D341Med (cell line): ENCODE measurements around the gene MOB1A.
"Not testable (repeated sequence)": the region's sequence is repeated elsewhere in the genome, so short reads cannot be mapped to it uniquely, and the experiment has no call there.

Experiments
- DNase-seq: peaks from one replicate; pipeline ENCODE4 v3.0.0; 2012; ENCODE audit warnings: low spot score

MOB1A gene

DNA sequence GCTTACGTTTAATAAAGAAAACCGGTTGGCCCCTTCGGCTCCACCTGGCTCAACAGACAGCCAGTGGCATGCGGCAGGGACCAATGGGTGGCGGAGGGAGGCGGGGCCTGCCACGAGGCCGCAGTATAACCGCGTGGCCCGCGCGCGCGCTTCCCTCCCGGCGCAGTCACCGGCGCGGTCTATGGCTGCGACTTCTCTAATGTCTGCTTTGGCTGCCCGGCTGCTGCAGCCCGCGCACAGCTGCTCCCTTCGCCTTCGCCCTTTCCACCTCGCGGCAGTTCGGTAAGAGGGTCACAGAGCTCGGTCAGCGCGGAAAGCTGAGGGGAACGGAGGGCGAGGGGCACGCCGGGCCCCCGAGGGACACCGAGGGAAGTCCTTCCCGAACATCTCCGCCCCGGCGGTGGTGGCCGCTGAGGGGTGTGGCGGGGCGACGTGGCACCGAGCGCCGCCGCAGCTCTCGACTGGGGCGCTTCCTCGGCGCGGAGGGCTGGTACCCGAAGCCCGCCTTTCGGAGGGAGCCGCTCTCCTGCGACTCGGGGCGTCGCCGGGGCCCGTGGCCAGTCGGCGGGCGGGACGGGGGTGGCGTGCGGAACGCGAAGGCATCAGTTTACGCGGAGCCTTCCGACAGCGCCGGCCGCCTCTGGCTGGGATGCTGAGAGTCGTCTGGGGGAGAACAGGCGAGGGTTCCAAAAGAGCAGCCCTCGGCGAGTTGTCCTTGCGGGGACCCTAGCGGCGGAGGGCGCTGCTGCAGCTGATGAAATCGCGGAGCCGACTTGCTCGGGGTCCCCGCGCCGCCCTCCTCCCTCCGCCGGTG lies 20.0 kb upstream of the MOB1A start, which contains the start of gene MTHFD2:
Gene MTHFD2 (plus strand): TSS at position 155 of the 814 bp plus-strand sequence. CDS start 27 bp downstream, at position 182.
- peak; percentile 94 for DNase-seq

DNA sequence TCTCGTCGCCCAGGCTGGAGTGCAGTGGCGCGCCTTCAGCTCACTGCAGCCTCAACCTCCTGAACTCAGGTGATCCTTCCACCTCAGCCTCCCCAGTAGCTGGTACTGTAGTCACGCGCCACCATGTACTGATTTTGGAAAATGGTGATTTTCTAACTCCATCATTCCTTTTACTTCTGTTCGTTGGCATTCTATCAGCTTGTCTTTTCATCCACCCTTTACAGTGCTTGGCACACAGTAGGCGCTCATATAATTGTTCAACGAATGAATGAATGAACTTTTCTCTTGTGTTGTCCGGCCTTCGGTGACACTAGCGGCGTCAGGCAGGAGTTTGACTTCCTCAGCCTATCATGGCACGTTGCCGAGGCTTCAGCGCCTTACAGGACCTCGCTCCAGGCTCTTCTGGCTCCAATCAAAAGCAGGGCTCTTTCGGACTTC lies 19.4 kb upstream of the MOB1A start:
- no peak for DNase-seq

DNA sequence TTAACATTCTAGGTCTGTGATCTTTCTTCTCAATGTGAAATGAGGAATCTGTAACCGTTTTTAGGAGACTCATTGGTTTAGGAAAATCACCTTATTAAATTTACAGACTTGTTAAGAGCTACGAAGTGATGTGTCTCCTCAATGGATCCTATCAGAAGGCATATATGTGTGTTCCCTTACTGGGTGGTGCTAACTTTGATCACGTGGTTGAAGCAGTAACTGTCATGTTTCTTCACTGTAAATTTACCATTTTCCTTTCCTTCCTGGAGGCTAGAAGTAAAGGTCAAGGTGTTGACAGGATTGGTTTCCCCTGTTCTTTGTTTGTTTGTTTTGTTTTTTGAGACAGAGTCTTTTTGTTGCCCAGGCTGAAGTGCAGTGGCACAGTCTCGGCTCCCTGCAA lies 18.4 kb upstream of the MOB1A start:
- no peak for DNase-seq

DNA sequence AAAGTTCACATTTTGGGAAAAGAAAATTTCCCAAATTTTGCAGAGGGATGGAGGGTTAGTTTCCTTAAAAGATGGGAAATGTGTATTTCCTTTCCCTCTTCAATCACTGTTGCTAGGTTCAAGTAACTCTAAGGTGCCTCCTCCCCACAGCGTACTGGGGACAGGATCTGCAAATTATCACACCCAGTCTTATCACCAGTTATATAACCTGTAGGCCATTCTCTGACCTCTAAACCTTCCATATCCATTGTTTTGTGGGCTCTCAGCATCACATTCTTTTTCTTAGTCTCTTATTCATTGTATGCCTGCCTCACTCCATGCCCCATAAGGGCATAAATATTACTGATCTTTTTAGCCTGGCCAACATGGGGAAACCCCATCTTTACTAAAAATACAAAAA lies 16.1 kb upstream of the MOB1A start:
- no peak for DNase-seq

DNA sequence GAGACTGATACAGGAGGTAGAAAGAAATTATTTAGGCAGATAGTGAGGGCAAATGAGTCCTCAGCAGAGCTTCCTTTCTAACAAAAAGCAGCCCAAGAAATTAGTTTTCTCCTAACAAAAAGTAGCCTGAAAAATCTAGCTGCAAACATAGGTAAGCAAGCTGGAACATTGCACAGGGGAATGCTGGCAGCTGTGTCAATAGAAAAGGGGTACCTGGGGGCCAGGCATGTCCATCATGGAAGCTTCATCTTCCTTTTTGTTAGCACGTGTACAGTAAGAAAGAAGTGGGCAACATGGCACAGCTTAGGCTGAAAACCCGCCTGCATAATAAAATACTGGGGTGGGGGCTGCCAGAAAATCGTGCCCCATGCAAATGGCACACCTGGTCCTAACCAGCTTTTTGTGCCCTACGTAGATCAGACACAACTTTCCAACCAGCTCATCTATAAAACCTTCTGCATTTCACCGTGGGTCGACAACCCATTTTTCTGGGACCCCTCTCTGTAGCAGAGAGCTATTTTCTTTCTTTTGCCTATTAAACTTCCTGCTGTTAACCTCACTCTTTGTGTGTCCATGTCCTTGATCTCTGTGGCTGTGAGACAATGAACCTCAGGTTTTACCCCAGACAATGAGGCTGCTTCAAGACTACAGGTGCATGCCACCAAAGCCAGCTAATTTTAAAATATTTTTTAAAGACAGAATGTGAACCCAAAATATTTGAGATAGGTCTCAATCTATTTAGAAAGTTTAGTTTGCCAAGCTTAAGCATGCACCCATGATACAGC lies 13.1 kb upstream of the MOB1A start:
- DNase-seq, result no peak

DNA sequence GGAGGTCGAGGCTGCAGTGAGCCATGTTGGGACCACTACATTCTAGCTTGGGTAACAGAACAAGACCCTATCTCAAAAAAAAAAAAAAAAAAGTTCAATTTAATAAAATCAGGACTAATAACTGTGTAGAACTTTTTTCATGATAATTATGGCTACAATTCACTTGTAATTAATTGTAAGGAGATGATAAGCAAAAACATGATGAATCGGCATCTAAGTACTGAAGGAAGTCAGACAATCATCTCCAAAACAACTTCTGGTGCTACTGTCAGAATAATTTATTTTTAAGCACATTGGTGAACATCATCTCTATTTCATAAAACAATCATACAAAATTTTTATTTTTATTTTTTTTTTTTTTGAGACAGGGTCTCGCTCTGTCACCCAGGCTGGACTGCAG lies 10.0 kb upstream of the MOB1A start:
- no peak for DNase-seq

DNA sequence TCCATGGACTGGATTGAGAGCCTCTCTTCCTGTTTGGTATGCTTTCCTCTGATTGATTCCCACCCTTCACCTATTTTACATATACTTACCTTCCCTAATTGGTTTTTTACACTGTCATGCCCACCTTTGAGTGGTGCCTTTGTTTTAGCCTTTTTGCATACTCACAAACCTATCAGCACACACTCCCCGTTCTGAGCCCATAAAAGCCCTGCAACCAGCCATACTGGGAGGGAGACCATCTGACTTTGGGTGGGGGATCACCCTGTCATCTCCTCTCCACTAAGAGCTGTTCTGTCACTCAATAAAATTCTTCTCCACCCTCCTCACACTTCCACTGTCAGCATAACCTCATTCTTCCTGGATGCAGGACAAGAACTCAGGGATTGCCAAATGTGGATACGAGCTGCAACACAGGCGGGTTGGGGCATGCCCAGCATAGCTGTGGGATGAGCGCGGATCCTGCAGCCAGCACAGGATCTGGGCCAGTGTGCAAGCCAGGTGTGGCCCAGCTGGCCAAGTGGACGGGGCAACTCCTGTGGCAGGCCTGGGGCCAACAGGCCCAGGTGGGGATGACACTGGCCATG lies 9.4 kb upstream of the MOB1A start:
- no peak for DNase-seq

DNA sequence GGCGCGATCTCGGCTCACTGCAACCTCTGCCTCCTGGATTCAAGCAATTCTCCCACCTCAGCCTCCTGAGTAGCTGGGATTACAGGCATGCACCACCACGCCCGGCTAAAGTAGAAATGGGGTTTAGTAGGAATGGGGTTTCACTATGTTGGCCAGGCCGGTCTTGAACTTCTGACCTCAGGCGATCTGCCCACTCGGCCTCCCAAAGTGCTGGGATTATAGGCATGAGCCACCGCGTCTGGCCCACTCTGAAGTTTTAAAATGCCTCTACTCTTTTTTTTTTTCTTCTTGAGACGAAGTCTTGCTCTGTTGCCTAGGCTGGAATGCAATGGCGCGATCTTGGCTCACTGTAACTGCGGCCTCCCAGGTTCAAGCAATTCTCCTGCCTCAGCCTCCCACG lies 8.0 kb upstream of the MOB1A start:
- DNase-seq, result not testable (repeated sequence)

DNA sequence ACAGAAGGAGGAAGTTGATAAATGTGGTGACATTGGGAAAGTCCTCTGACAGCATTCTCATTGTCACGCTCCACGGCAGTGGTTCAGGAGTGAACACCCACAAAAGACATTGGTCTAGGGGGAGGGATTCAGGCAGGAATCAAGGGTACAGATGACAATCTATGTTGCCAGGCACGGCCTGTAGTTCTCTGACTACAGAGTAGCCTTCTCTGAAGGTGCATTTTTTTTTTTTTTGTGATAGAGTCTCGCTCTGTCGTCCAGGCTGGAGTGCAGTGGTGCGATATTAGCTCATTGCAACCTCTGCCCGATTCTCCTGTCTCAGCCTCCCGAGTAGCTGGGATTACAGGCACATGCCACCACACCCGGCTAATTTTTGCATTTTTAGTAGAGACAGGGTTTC lies 7.4 kb upstream of the MOB1A start:
- no peak for DNase-seq

DNA sequence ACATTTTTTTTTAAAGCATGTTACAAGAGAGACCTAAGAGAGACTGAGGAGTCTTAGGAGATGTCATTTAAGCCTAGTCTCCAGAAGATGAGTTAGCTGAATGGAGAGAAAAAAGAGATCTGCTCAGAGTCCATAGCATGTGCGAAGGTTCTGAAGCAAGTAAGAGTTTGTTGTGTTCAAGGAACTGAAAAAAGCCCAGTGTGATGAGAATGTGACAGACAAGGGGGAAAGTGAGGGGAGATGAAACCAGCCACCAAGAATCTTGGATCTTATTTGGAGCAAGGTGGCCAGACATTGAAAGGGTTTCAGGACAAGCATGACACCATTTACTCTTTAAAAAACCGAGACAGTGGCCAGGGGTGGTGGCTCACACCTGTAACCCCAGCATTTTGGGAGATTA lies 5.2 kb upstream of the MOB1A start:
- no peak for DNase-seq

DNA sequence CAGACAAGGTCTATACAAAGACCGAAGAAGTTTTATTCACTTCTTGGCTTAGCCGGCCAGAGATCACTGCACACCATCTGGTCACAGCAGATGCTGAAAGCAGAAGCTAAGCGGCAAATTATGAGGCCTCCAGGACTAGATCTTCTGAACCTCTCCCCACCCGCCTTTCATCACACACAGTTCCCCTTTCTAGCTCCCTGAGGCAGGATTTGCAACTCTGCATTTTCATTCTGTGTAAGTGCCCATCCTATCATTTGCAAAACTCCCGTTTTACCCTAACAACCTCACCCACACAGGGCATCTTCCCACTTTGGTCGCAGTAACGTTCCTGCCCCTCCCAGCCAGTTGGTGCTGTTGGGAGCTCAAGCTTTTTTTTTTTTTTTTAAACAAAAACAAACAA lies 3.1 kb upstream of the MOB1A start:
- DNase-seq, result peak; percentile 66

DNA sequence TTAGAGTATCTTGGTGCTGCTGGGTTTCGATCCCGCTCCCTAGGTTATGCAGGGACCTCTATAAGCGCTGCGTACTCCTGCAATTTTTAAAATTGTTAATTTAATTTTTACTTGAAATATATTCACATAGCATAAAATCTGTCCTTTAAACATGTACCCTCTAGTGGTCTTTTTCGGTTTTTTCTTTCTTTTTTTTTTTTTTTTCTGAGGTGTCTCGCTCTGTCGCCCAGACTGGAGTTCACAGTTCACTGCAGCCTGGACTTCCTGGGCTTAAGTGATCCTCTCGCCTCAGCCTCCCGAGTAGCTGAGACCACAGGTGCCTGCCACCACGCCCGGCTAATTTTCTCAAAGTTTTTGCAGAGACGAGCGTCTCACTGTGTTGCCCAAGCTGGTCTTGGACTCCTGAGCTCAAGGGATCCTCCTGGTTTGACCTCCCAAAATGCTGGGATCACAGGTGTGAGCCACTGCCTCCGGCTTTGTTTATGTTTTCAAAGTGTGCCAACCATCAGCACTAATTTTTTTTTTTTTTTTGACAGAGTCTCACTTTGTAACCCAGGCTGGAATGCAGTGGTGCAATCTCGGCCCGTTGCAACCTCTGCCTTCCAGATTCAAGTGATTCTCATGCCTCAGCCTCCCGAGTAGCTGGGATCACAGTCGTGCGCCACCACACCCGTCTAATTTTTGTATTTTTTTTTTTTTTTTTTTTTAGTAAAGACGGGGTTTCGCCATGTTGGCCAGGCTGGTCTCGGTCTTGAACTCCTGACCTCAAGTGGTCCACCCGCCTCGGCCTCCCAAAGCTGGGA lies 585 bp upstream of the MOB1A start:
- no peak for DNase-seq

DNA sequence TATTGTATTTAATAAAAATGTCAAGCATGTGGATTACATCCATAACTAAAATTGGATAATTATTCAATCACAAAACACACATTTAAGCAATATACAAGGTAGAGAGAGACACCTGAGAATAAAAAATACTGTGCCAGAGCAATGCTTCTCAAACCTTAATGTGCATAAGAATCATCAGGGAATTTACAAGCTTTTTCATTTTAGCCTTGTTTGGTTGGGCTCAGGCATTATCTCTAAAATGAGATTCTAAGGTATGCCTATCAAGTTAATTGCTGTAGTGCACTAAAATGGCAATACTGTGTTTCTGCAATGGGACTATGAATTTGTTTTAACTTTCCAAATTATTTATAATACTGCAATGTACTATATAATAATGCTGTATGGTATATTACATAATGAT lies 983 bp downstream of the MOB1A start:
- DNase-seq, result no peak

DNA sequence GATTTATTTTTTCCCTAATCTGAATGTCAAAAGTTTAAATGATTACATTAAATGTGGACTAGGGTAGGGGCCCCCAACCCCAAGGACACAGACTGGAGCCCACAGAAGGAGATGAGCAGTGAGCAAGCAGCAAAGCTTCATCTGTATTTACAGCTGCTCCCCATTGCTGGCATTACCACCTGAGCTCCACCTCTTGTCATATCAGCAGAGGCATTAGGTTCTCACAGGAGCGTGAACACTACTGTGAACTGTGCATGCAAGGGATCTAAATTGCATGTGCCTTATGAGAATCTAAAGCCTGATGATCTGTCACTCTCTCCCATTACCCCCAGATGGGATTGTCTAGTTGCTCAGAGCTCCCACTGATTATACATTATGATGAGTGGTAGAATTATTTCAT lies 3.8 kb downstream of the MOB1A start:
- no peak for DNase-seq

DNA sequence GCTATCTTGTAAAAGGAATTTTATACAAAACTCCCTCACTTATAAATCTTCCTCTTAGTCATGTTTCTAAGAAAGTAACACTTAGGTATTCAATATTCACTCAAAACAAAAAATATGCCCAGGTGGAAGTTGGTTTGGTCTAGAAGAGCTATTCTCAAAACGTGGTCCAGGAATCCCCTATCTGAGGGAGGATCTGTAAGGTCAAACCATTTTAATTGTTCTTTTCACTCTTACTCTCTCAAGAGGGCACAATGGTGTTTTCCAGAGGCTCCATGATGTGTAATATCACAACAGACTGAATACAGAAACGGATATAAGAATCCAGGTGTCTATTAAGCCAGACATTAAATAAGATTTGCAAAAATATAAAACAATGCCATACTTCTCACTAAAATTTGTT lies 9.9 kb downstream of the MOB1A start:
- no peak for DNase-seq

DNA sequence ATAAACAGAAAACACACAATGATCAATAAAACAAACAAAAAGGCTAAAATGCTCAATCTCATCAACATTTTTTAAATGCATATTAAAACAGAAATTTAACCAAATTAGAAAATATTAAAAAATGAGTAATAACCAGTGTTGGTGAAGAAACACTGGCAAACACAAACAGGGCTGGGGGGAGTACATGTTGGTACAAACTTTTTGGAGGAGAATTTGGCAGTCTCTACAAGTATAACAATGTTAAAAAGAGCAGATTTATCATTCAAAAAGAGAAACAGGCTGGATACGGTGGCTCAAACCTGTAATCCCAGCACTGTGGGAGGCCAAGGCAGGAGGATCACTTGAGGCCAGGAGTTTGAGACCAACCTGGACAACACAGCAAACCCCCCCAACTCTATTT lies 13.9 kb downstream of the MOB1A start:
- DNase-seq, result no peak

DNA sequence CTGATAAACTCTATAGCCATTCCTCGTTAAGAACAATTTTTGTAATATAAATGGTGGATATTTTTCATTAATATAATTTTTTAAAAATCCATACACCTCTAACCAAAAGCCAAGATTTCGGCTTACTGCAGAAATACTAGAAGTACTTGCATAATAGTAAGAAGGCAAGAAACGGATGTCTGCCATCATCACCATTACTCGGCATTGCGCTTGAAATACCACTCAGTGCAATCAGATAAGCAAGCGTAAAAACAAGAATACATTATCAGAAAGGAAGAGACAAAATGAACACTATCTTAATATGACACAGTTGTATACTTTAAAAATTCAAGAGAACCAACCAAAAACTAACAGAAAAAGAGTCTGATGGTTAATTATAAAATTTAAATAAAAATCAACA lies 15.7 kb downstream of the MOB1A start:
- DNase-seq, result no peak

DNA sequence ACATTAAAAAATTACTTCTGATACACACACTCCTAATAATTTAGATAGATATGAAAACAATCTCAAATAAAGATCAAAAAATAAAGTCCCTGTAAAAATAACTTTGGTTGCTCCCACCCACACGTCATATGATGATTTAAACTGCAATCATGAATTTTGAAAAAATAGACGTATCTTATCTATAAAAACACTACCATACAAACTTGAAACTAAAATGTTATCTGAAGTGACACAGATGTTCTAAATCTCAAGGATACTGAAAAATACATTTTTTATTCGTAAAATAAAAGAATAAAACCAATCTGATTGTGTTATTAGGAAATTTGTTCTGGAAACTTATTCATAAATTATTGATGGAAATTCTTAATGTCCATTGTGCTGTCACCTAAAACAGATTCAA lies 22.8 kb downstream of the MOB1A start:
- no peak for DNase-seq

DNA sequence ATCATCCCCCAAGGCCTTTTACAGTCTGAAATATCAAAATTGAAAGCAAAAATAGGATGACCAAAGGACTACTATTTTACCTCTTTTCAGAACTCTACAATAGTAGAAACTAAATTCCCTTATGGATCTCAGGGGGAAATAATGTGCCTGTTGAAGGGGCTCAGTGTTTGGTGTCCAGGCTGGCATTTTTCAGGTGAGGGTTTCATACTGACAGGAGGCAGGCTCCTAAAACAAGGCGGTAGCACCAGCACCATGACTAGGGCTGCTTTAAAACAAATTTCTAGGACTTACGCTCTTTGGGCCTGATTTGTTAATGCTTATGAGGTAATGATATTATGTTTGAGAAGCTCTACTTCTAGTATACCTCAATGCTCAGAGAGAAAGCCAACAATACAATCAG lies 25.7 kb downstream of the MOB1A start:
- DNase-seq, result no peak

DNA sequence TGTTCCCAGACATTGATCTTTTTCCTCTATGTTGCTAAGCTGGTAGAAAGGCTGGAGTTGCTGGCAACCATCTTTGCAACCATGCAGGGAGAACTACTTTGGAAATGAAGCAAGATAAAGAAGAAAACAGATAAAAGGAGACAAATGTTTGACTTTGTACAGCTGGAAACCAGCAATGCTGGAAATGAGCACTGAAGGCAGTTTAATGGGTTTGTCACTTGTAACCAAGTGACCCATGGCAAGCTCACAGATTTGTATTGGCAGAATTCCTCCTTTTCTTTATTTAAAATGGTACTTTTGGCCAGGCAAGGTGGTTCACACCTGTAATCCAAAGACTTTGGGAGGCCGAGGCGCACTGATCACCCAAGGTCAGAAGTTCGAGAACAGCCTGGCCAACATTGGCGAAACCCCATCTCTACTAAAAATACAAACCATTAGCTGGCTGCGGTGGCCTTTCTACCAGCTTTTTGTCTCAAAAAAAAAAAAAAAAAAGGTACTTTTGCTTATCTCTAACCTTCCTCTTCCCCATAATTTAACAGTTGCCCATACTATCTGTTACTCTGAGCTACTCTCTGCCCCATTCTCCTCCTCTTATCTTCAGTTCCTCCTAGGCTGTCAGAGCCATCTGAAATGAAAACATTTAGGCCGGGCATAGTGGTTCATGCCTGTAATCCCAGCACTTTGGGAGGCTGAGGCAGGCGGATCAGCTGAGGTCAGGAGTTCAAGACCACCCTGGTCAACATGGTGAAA lies 28.9 kb downstream of the MOB1A start:
- no peak for DNase-seq

DNA sequence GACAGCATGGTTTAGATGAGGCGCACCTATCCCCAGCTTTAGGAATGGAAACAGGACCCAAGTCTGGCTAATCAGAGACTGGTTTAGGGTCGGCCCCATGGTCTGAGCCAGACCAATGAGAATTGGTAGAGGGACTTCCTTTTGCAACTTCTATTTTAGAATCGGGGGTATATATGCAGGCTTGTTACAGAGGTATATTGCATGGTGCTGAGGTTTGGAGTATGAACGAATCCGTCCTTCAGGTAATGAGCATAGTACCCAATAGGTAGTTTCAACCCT lies 29.5 kb downstream of the MOB1A start:
- DNase-seq, result no peak
